Loucy (cell line): ENCODE measurements around the gene CDT1.

Source experiments
- CTCF ChIP-seq: fragments of 200-600 bp; sonication (generic); conservative IDR thresholded peaks from 2 replicates; pipeline ENCODE4 v1.5.1; 2014; ENCODE audit warnings: mild to moderate bottlenecking, antibody characterized with exemption, low read length
- EZH2phosphoT487 ChIP-seq: fragments of 200-600 bp; IDR thresholded peaks from 2 replicates; pipeline ENCODE4 v1.6.1; 2018; ENCODE audit warnings: antibody characterized with exemption, mild to moderate bottlenecking, moderate library complexity, borderline replicate concordance

GRCh38 chr16:88856828-88857727, 53.5 kb downstream of the CDT1 start, which contains the start of the genes GALNS and TRAPPC2L:
- TF ChIP-seq CTCF (no peak), EZH2phosphoT487 (no peak)
